ENCODE measurements around the gene MKI67.
"Not testable (repeated sequence)": the region's sequence is repeated elsewhere in the genome, so short reads cannot be mapped to it uniquely, and the experiment has no call there.

MKI67 gene

GRCh38 chr10:128149267-128150014 is 23.2 kb upstream of the MKI67 start:
- peaks cover 14% of the 10 kb centered on the region; the same call in 1 of the 2 replicates for H3K27me3 ChIP-seq
- peaks cover 7% of the 10 kb centered on the region; the same call in 1 of the 2 replicates for H3K9me3 ChIP-seq
- peak overlapping the region; percentile 40; the same call in 1 of the 2 replicates for H3K4me3 ChIP-seq
- H3K4me1 ChIP-seq = peaks cover 68% of the 10 kb centered on the region
- no peak overlapping the region for H3K27ac ChIP-seq
- 0 out of 2 replicates have a peak overlapping the region, but pooled peaks have one; percentile 44 for H3K9ac ChIP-seq
- no peaks in the 10 kb centered on the region for H4K20me1 ChIP-seq
- H3K4me2 ChIP-seq = peak overlapping the region; percentile 72
- TF ChIP-seq Cebpa-rat (IDR thresholded peaks at IDR 0.05) = no peak
- no peaks in the 10 kb centered on the region for H3K36me3 ChIP-seq

DNA sequence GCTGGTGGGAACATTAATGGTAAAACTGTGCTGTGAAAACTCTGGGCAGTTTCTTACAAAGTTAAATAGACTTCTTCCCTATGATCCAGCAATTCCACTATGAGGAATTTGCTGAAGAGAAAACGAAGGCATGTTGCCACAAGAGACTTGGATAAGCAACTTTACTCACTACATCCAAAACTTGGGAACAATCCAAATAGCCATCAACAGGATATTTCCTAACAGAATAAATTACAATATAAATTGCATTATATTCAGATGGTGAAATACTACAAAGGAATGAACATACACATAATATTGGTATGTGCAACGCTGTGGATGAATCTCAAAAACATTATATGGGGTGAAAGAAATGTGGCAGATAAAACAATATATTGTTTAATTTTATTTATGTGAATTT is 21.4 kb upstream of the MKI67 start:
- Histone ChIP-seq H4K20me1 (no peaks in the 10 kb centered on the region), H3K4me3 (no peak overlapping the region), H3K27me3 (peaks cover 14% of the 10 kb centered on the region; the same call in 1 of the 2 replicates), H3K27ac (peak overlapping the region; percentile 59; the same call in 1 of the 2 replicates), H3K4me2 (peak overlapping the region; percentile 79), H3K4me1 (peaks cover 78% of the 10 kb centered on the region), H3K9ac (no peak overlapping the region), H3K36me3 (no peaks in the 10 kb centered on the region), H3K9me3 (peaks cover 7% of the 10 kb centered on the region; the same call in 1 of the 2 replicates)
- no peak for TF ChIP-seq Cebpa-rat (IDR thresholded peaks at IDR 0.05)

GRCh38 chr10:128147064-128147463 is 20.8 kb upstream of the MKI67 start:
- Histone ChIP-seq H3K4me3 (no peak overlapping the region), H3K27ac (peak overlapping the region; percentile 59; the same call in 1 of the 2 replicates), H3K4me1 (peaks cover 78% of the 10 kb centered on the region), H3K36me3 (no peaks in the 10 kb centered on the region), H3K9me3 (peaks cover 7% of the 10 kb centered on the region; the same call in 1 of the 2 replicates), H3K4me2 (peak overlapping the region; percentile 79), H4K20me1 (no peaks in the 10 kb centered on the region), H3K9ac (no peak overlapping the region), H3K27me3 (peaks cover 12% of the 10 kb centered on the region; the same call in 1 of the 2 replicates)
- TF ChIP-seq Cebpa-rat (IDR thresholded peaks at IDR 0.05) = no peak

DNA sequence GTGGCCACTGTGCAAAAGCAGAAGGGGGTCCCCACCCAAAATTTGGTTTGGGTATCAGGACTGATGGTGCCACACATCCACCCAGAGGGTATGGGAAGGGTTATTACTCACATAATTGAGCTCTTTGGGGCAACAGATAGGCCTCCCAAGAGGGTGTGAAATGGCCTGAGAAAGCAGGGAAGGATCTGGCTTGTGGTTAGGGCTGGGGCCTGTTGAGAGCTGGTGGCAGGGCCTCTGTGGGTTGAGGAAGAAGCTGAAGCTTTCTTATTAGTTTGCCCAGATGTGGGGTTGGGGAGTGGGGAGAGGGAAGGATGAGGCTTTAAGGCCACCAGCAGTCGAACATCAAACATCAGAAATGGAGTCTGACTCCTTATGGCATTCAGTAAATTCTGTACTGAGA is 18.3 kb upstream of the MKI67 start:
- Histone ChIP-seq H3K4me2 (peak overlapping the region; percentile 54), H3K4me3 (no peak overlapping the region), H3K9ac (no peak overlapping the region), H3K36me3 (no peaks in the 10 kb centered on the region), H3K4me1 (peaks cover 61% of the 10 kb centered on the region), H3K9me3 (peaks cover 7% of the 10 kb centered on the region; the same call in 1 of the 2 replicates), H4K20me1 (no peaks in the 10 kb centered on the region), H3K27ac (peak overlapping the region; percentile 7; the same call in 1 of the 2 replicates), H3K27me3 (no peaks in the 10 kb centered on the region)
- no peak for TF ChIP-seq Cebpa-rat (IDR thresholded peaks at IDR 0.05)

- Histone ChIP-seq H3K9me3 (peaks cover 7% of the 10 kb centered on the region; the same call in 1 of the 2 replicates), H3K4me3 (no peak overlapping the region), H3K27me3 (no peaks in the 10 kb centered on the region), H3K36me3 (no peaks in the 10 kb centered on the region), H3K9ac (no peak overlapping the region), H3K27ac (no peak overlapping the region), H3K4me1 (peaks cover 51% of the 10 kb centered on the region), H4K20me1 (no peaks in the 10 kb centered on the region), H3K4me2 (no peak overlapping the region)
- TF ChIP-seq Cebpa-rat (IDR thresholded peaks at IDR 0.05) = no peak
Observed at GRCh38 chr10:128143531-128143930, 17.3 kb upstream of the MKI67 start.

DNA sequence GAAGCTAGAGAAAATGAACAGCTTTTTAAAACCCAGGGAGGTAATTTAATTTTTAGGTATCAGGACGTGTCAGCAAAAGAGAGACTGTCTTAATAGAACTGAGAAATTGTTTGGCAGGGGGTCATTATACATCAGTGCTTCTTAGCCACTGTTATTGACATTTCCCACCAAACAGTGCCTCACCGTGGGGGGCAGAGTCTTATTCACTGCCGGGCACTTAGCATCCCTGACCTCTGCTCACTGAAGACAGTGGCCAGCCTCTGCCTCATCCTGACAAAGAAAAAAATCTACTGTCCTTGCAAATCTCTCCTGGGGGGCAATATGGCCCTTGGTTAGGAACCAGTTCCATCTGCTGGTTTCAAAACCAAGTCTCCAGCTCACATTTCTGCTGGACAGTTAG is 14.2 kb upstream of the MKI67 start:
- H3K27ac ChIP-seq = no peak overlapping the region
- TF ChIP-seq Cebpa-rat (IDR thresholded peaks at IDR 0.05) = no peak
- peaks cover 20% of the 10 kb centered on the region for H3K4me1 ChIP-seq
- H4K20me1 ChIP-seq = no peaks in the 10 kb centered on the region
- no peaks in the 10 kb centered on the region for H3K27me3 ChIP-seq
- no peak overlapping the region for H3K9ac ChIP-seq
- peaks cover 2% of the 10 kb centered on the region; the same call in 1 of the 2 replicates for H3K9me3 ChIP-seq
- no peak overlapping the region for H3K4me2 ChIP-seq
- no peak overlapping the region for H3K4me3 ChIP-seq
- H3K36me3 ChIP-seq = no peaks in the 10 kb centered on the region

- H3K4me2 ChIP-seq, H3K9ac ChIP-seq, H3K4me3 ChIP-seq, H3K27ac ChIP-seq, H3K4me1 ChIP-seq, H3K36me3 ChIP-seq, H4K20me1 ChIP-seq, H3K9me3 ChIP-seq, H3K27me3 ChIP-seq: not testable (repeated sequence)
Observed at GRCh38 chr10:128138429-128138828, 12.2 kb upstream of the MKI67 start.

GRCh38 chr10:128137877-128138276 is 11.7 kb upstream of the MKI67 start:
- no peak for TF ChIP-seq Cebpa-rat (IDR thresholded peaks at IDR 0.05)
- Histone ChIP-seq H4K20me1 (no peaks in the 10 kb centered on the region), H3K4me1 (no peaks in the 10 kb centered on the region), H3K36me3 (no peaks in the 10 kb centered on the region), H3K27ac (no peak overlapping the region), H3K9me3 (no peaks in the 10 kb centered on the region), H3K27me3 (no peaks in the 10 kb centered on the region), H3K4me2 (no peak overlapping the region), H3K4me3 (no peak overlapping the region), H3K9ac (no peak overlapping the region)

- no peaks in the 10 kb centered on the region for H3K27me3 ChIP-seq
- peaks cover 29% of the 10 kb centered on the region for H3K4me1 ChIP-seq
- no peak overlapping the region for H3K4me2 ChIP-seq
- H3K9ac ChIP-seq = no peak overlapping the region
- H3K9me3 ChIP-seq = no peaks in the 10 kb centered on the region
- H3K4me3 ChIP-seq = no peak overlapping the region
- peaks cover 5% of the 10 kb centered on the region; the same call in 1 of the 2 replicates for H4K20me1 ChIP-seq
- no peak overlapping the region for H3K27ac ChIP-seq
- TF ChIP-seq Cebpa-rat (IDR thresholded peaks at IDR 0.05) = no peak
- H3K36me3 ChIP-seq = no peaks in the 10 kb centered on the region
Observed at GRCh38 chr10:128130051-128130450, 3.8 kb upstream of the MKI67 start.

DNA sequence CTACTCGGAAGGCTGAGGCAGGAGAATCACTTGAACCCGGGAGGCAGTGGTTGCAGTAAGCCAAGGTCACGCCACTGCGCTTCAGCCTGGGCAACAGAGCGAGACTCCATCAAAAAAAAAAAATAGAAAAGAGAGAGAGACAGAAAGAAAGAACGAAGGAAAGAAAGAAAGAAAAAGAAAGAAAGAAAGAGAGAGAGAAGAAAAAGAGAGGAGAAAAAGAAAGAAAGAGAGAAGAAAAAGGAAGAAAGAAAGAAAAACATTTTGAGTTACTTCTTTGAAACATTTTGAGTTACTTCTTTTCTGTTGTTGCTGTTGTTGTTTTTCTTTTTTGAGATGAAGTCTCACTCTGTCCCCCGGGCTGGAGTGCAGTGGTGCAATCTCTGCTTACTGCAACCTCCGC is 2.4 kb upstream of the MKI67 start:
- Histone ChIP-seq H4K20me1 (peaks cover 19% of the 10 kb centered on the region), H3K36me3 (peaks cover 8% of the 10 kb centered on the region; the same call in 1 of the 2 replicates), H3K4me1 (peaks cover 43% of the 10 kb centered on the region), H3K4me2 (no peak overlapping the region), H3K9ac (no peak overlapping the region), H3K4me3 (no peak overlapping the region), H3K9me3 (no peaks in the 10 kb centered on the region), H3K27ac (no peak overlapping the region), H3K27me3 (no peaks in the 10 kb centered on the region)
- TF ChIP-seq Cebpa-rat (IDR thresholded peaks at IDR 0.05) = no peak
